SK-N-MC (cell line): Measurements from ENCODE around the gene RYR2.

Experiments
- EZH2 ChIP-seq: fragments of 200-600 bp; sonication (generic); IDR thresholded peaks from one replicate; pipeline ENCODE4 v1.6.1; 2017; ENCODE audit warnings: antibody characterized with exemption
- POLR2AphosphoS5 ChIP-seq: IDR thresholded peaks from 2 replicates; pipeline ENCODE4 v1.6.1; 2012; ENCODE audit warnings: mild to moderate bottlenecking, low read depth, low read length, borderline replicate concordance

GRCh38 chr1:237071641-237072420, 29.8 kb downstream of the RYR2 start:
- TF ChIP-seq POLR2AphosphoS5 = no peak
- no peak for TF ChIP-seq EZH2
